GM12865 (cell line): ENCODE measurements around the gene HS6ST3.

Experiments
- DNase-seq: peaks from one replicate; pipeline ENCODE4 v3.0.0; 2010; ENCODE audit warnings: low read depth
- H3K4me3 ChIP-seq: 2 replicates; pipeline ENCODE4 v1.5.1; 2011; ENCODE audit warnings: mild to moderate bottlenecking, low read depth, low read length, control low read depth
- CTCF ChIP-seq: IDR thresholded peaks from 2 replicates; pipeline ENCODE4 v1.5.1; 2011; ENCODE audit warnings: low read length, control low read depth, low read depth, inconsistent platforms; ENCODE audit not compliant: insufficient read depth; ENCODE audit errors: missing control alignments

Gene HS6ST3

GRCh38 chr13:96792188-96792587 lies 702.3 kb downstream of the HS6ST3 start:
- H3K4me3 ChIP-seq: no peak overlapping the region
- DNase-seq: no peak
- TF ChIP-seq CTCF: no peak

GRCh38 chr13:96792736-96793403 lies 703.0 kb downstream of the HS6ST3 start:
- TF ChIP-seq CTCF: no peak
- DNase-seq: no peak
- no peak overlapping the region for H3K4me3 ChIP-seq

GRCh38 chr13:96793404-96793755 lies 703.5 kb downstream of the HS6ST3 start:
- no peak for DNase-seq
- H3K4me3 ChIP-seq: no peak overlapping the region
- no peak for TF ChIP-seq CTCF

- TF ChIP-seq CTCF: no peak
- DNase-seq: no peak
- no peak overlapping the region for H3K4me3 ChIP-seq
Observed at GRCh38 chr13:96794669-96795068, 704.8 kb downstream of the HS6ST3 start.

GRCh38 chr13:96795670-96796069 lies 705.8 kb downstream of the HS6ST3 start:
- no peak for DNase-seq
- no peak for TF ChIP-seq CTCF
- no peak overlapping the region for H3K4me3 ChIP-seq

GRCh38 chr13:96796091-96796633 lies 706.3 kb downstream of the HS6ST3 start:
- no peak for DNase-seq
- no peak overlapping the region for H3K4me3 ChIP-seq
- no peak for TF ChIP-seq CTCF

- DNase-seq: no peak
- H3K4me3 ChIP-seq: no peak overlapping the region
- TF ChIP-seq CTCF: no peak
Observed at GRCh38 chr13:96797136-96797535, 707.2 kb downstream of the HS6ST3 start.
